NCI-H226 (cell line): Measurements from ENCODE around the gene EN1.

ENCODE experiments used
- DNase-seq: peaks from one replicate; pipeline ENCODE4 v3.0.0-alpha.2; 2015

The EN1 gene

GRCh38 chr2:118816669-118817068 is 30.8 kb downstream of the EN1 start:
- no peak for DNase-seq

GRCh38 chr2:118815731-118816130 is 31.7 kb downstream of the EN1 start:
- no peak for DNase-seq

- no peak for DNase-seq
Measured at GRCh38 chr2:118815314-118815713, 32.1 kb downstream of the EN1 start.

- no peak for DNase-seq
Measured at GRCh38 chr2:118814368-118814767, 33.1 kb downstream of the EN1 start.

- no peak for DNase-seq
Measured at GRCh38 chr2:118813601-118814339, 33.7 kb downstream of the EN1 start.

- DNase-seq: no peak
Measured at GRCh38 chr2:118813111-118813510, 34.3 kb downstream of the EN1 start.

GRCh38 chr2:118812552-118812951 is 34.9 kb downstream of the EN1 start:
- DNase-seq: no peak

- DNase-seq: no peak
Measured at GRCh38 chr2:118811514-118812115, 35.8 kb downstream of the EN1 start.

GRCh38 chr2:118810766-118811165 is 36.7 kb downstream of the EN1 start:
- DNase-seq: no peak

GRCh38 chr2:118808429-118808809 is 39.0 kb downstream of the EN1 start:
- DNase-seq: no peak

- no peak for DNase-seq
Measured at GRCh38 chr2:118807668-118808428, 39.6 kb downstream of the EN1 start.

GRCh38 chr2:118806797-118807667 is 40.4 kb downstream of the EN1 start:
- DNase-seq: no peak

- no peak for DNase-seq
Measured at GRCh38 chr2:118805064-118805690, 42.3 kb downstream of the EN1 start.

- DNase-seq: no peak
Measured at GRCh38 chr2:118803012-118803411, 44.4 kb downstream of the EN1 start.

GRCh38 chr2:118801151-118801550 is 46.3 kb downstream of the EN1 start:
- peak; percentile 43 for DNase-seq

- DNase-seq: peak; percentile 9
Measured at GRCh38 chr2:118800736-118801135, 46.7 kb downstream of the EN1 start.

- no peak for DNase-seq
Measured at GRCh38 chr2:118794546-118794945, 52.9 kb downstream of the EN1 start.
